Effector memory CD4-positive, alpha-beta T cell (primary cell): ENCODE data around the gene RBM10.

Experiments
- DNase-seq, 3 donors: peaks; one replicate each; pipeline ENCODE4 v3.0.0-alpha.2; 2020
- H3K27ac ChIP-seq: 2 replicates; pipeline ENCODE4 v1.7.0; 2013; ENCODE audit warnings: mild to moderate bottlenecking, low read length, moderate library complexity; ENCODE audit not compliant: insufficient read depth, poor library complexity, severe bottlenecking
- H3K27me3 ChIP-seq: replicated peaks from 2 replicates; pipeline ENCODE4 v1.7.0; 2013; ENCODE audit warnings: mild to moderate bottlenecking, low read length; ENCODE audit not compliant: insufficient read depth, control insufficient read depth, poor library complexity, severe bottlenecking
- H3K36me3 ChIP-seq: 2 replicates; pipeline ENCODE4 v1.7.0; 2013; ENCODE audit warnings: mild to moderate bottlenecking, low read length, moderate library complexity; ENCODE audit not compliant: control insufficient read depth, insufficient read depth
- H3K4me1 ChIP-seq: 2 replicates; pipeline ENCODE4 v1.7.0; 2013; ENCODE audit warnings: low read length, mild to moderate bottlenecking; ENCODE audit not compliant: control insufficient read depth, insufficient read depth, poor library complexity, severe bottlenecking
- H3K4me3 ChIP-seq: 2 replicates; pipeline ENCODE4 v1.7.0; 2013; ENCODE audit warnings: low read length, low read depth, mild to moderate bottlenecking; ENCODE audit not compliant: insufficient read depth, poor library complexity, severe bottlenecking
- H3K9me3 ChIP-seq: 2 replicates; pipeline ENCODE4 v1.7.0; 2013; ENCODE audit warnings: mild to moderate bottlenecking, low read length, moderate library complexity; ENCODE audit not compliant: control insufficient read depth

Gene RBM10

GRCh38 chrX:47169273-47169672, 24.3 kb downstream of the RBM10 start:
- DNase-seq = no peak
- no peak overlapping the region for H3K4me3 ChIP-seq
- H3K4me1 ChIP-seq = no peaks in the 10 kb centered on the region
- no peak overlapping the region for H3K27ac ChIP-seq
- H3K27me3 ChIP-seq = no peaks in the 10 kb centered on the region
- no peaks in the 10 kb centered on the region for H3K9me3 ChIP-seq
- peaks cover 37% of the 10 kb centered on the region for H3K36me3 ChIP-seq

- H3K27me3 ChIP-seq = no peaks in the 10 kb centered on the region
- peaks cover 42% of the 10 kb centered on the region for H3K36me3 ChIP-seq
- DNase-seq = no peak
- no peaks in the 10 kb centered on the region for H3K4me1 ChIP-seq
- H3K4me3 ChIP-seq = no peak overlapping the region
- no peaks in the 10 kb centered on the region for H3K9me3 ChIP-seq
- H3K27ac ChIP-seq = no peak overlapping the region
Observed at GRCh38 chrX:47169726-47170515, 24.9 kb downstream of the RBM10 start.

GRCh38 chrX:47170861-47171692, 26.1 kb downstream of the RBM10 start:
- no peak overlapping the region for H3K27ac ChIP-seq
- H3K9me3 ChIP-seq = no peaks in the 10 kb centered on the region
- no peak overlapping the region for H3K4me3 ChIP-seq
- peaks cover 53% of the 10 kb centered on the region for H3K36me3 ChIP-seq
- no peaks in the 10 kb centered on the region for H3K27me3 ChIP-seq
- H3K4me1 ChIP-seq = no peaks in the 10 kb centered on the region
- DNase-seq = no peak

GRCh38 chrX:47171996-47172395, 27.0 kb downstream of the RBM10 start:
- Histone ChIP-seq H3K4me1 (no peaks in the 10 kb centered on the region), H3K27ac (no peak overlapping the region), H3K4me3 (no peak overlapping the region), H3K27me3 (no peaks in the 10 kb centered on the region), H3K9me3 (no peaks in the 10 kb centered on the region), H3K36me3 (peaks cover 61% of the 10 kb centered on the region)
- no peak for DNase-seq

GRCh38 chrX:47172549-47172948, 27.5 kb downstream of the RBM10 start:
- Histone ChIP-seq H3K27ac (no peak overlapping the region), H3K27me3 (no peaks in the 10 kb centered on the region), H3K4me3 (no peak overlapping the region), H3K9me3 (no peaks in the 10 kb centered on the region), H3K36me3 (peaks cover 61% of the 10 kb centered on the region), H3K4me1 (no peaks in the 10 kb centered on the region)
- DNase-seq = no peak

GRCh38 chrX:47172971-47173792, 28.2 kb downstream of the RBM10 start:
- no peak for DNase-seq
- H3K4me1 ChIP-seq = no peaks in the 10 kb centered on the region
- no peak overlapping the region for H3K4me3 ChIP-seq
- H3K36me3 ChIP-seq = peaks cover 66% of the 10 kb centered on the region
- H3K27ac ChIP-seq = no peak overlapping the region
- H3K9me3 ChIP-seq = no peaks in the 10 kb centered on the region
- no peaks in the 10 kb centered on the region for H3K27me3 ChIP-seq

- Histone ChIP-seq H3K4me1 (no peaks in the 10 kb centered on the region), H3K4me3 (no peak overlapping the region), H3K9me3 (no peaks in the 10 kb centered on the region), H3K27me3 (no peaks in the 10 kb centered on the region), H3K36me3 (peaks cover 75% of the 10 kb centered on the region), H3K27ac (no peak overlapping the region)
- no peak for DNase-seq
Observed at GRCh38 chrX:47174376-47174775, 29.4 kb downstream of the RBM10 start.

GRCh38 chrX:47174846-47175587, 30.0 kb downstream of the RBM10 start:
- H3K9me3 ChIP-seq = no peaks in the 10 kb centered on the region
- no peak for DNase-seq
- H3K27ac ChIP-seq = no peak overlapping the region
- H3K4me1 ChIP-seq = no peaks in the 10 kb centered on the region
- H3K4me3 ChIP-seq = no peak overlapping the region
- H3K27me3 ChIP-seq = no peaks in the 10 kb centered on the region
- peaks cover 79% of the 10 kb centered on the region for H3K36me3 ChIP-seq

- Histone ChIP-seq H3K27ac (no peak overlapping the region), H3K36me3 (peaks cover 77% of the 10 kb centered on the region), H3K9me3 (no peaks in the 10 kb centered on the region), H3K27me3 (no peaks in the 10 kb centered on the region), H3K4me1 (no peaks in the 10 kb centered on the region), H3K4me3 (no peak overlapping the region)
- no peak for DNase-seq
Observed at GRCh38 chrX:47175588-47175980, 30.6 kb downstream of the RBM10 start.
